ENCODE results near the gene TMPRSS11E.
A peak's percentile ranks its signal among the peaks of the same experiment; 100 is the strongest.
"Not testable (repeated sequence)": the region's sequence is repeated elsewhere in the genome, so short reads cannot be mapped to it uniquely, and the experiment has no call there.

The TMPRSS11E gene

GRCh38 chr4:68489338-68489737, 42.1 kb downstream of the TMPRSS11E start:
- FAIRE-seq = no peak
- DNase-seq (ENCODE audit: insufficient read length, low spot score) = no peak
- TF ChIP-seq POU2F2 (IDR thresholded peaks at IDR 0.05; ENCODE audit: low read depth, low read length) = no peak
- no peak for TF ChIP-seq SPI1 (IDR thresholded peaks at IDR 0.05; ENCODE audit: low read depth, low read length)
- no peak for TF ChIP-seq POLR2A (IDR thresholded peaks at IDR 0.05; ENCODE audit: low read depth, low read length)
- no peak for TF ChIP-seq TAF1 (IDR thresholded peaks at IDR 0.05; ENCODE audit: low read depth, low read length)
- TF ChIP-seq PAX5 (IDR thresholded peaks at IDR 0.05; ENCODE audit: insufficient read depth, low read length, severe bottlenecking) = no peak
- no peak for TF ChIP-seq POLR2AphosphoS5 (IDR thresholded peaks at IDR 0.05; ENCODE audit: low read depth, low read length)

- DNase-seq (ENCODE audit: insufficient read length, low spot score) (no peak), FAIRE-seq (no peak)
- TF ChIP-seq POU2F2 (IDR thresholded peaks at IDR 0.05; ENCODE audit: low read depth, low read length) (no peak), POLR2AphosphoS5 (IDR thresholded peaks at IDR 0.05; ENCODE audit: low read depth, low read length) (no peak), TAF1 (IDR thresholded peaks at IDR 0.05; ENCODE audit: low read depth, low read length) (no peak), POLR2A (IDR thresholded peaks at IDR 0.05; ENCODE audit: low read depth, low read length) (no peak)
These were observed 43.7 kb downstream of the TMPRSS11E start for GRCh38 chr4:68490826-68491457.

GRCh38 chr4:68494688-68495087, 47.4 kb downstream of the TMPRSS11E start:
- TF ChIP-seq PAX5 (IDR thresholded peaks at IDR 0.05; ENCODE audit: insufficient read depth, low read length, severe bottlenecking) = no peak
- peak; percentile 44; the same call in 1 of the 2 replicates for TF ChIP-seq SPI1 (IDR thresholded peaks at IDR 0.05; ENCODE audit: low read depth, low read length)
- FAIRE-seq = no peak
- DNase-seq (ENCODE audit: insufficient read length, low spot score) = no peak

- peak; percentile 83 for FAIRE-seq
- peak; percentile 5 for DNase-seq (ENCODE audit: insufficient read length, low spot score)
- TF ChIP-seq PAX5 (IDR thresholded peaks at IDR 0.05; ENCODE audit: insufficient read depth, low read length, severe bottlenecking) (no peak), POLR2A (IDR thresholded peaks at IDR 0.05; ENCODE audit: low read depth, low read length) (no peak), SPI1 (IDR thresholded peaks at IDR 0.05; ENCODE audit: low read depth, low read length) (0 out of 2 replicates have a peak, but pooled peaks have one; percentile 19), TAF1 (IDR thresholded peaks at IDR 0.05; ENCODE audit: low read depth, low read length) (no peak), POU2F2 (IDR thresholded peaks at IDR 0.05; ENCODE audit: low read depth, low read length) (no peak), POLR2AphosphoS5 (IDR thresholded peaks at IDR 0.05; ENCODE audit: low read depth, low read length) (no peak)
These were observed 51.2 kb downstream of the TMPRSS11E start for GRCh38 chr4:68498413-68499007.

- no peak for FAIRE-seq
- TF ChIP-seq POU2F2 (IDR thresholded peaks at IDR 0.05; ENCODE audit: low read depth, low read length) (no peak), POLR2A (IDR thresholded peaks at IDR 0.05; ENCODE audit: low read depth, low read length) (no peak), SPI1 (IDR thresholded peaks at IDR 0.05; ENCODE audit: low read depth, low read length) (no peak), PAX5 (IDR thresholded peaks at IDR 0.05; ENCODE audit: insufficient read depth, low read length, severe bottlenecking) (no peak), POLR2AphosphoS5 (IDR thresholded peaks at IDR 0.05; ENCODE audit: low read depth, low read length) (no peak), TAF1 (IDR thresholded peaks at IDR 0.05; ENCODE audit: low read depth, low read length) (no peak)
- no peak for DNase-seq (ENCODE audit: insufficient read length, low spot score)
These were observed 51.8 kb downstream of the TMPRSS11E start for GRCh38 chr4:68499021-68499420.

GRCh38 chr4:68503462-68503861, 56.2 kb downstream of the TMPRSS11E start:
- FAIRE-seq; DNase-seq (ENCODE audit: insufficient read length, low spot score): not testable (repeated sequence)

GRCh38 chr4:68504836-68505235, 57.6 kb downstream of the TMPRSS11E start:
- DNase-seq (ENCODE audit: insufficient read length, low spot score); FAIRE-seq: not testable (repeated sequence)

GRCh38 chr4:68505452-68505851, 58.2 kb downstream of the TMPRSS11E start:
- FAIRE-seq = peak; percentile 66
- DNase-seq (ENCODE audit: insufficient read length, low spot score) = not testable (repeated sequence)

- TF ChIP-seq PAX5 (IDR thresholded peaks at IDR 0.05; ENCODE audit: insufficient read depth, low read length, severe bottlenecking) (no peak), TAF1 (IDR thresholded peaks at IDR 0.05; ENCODE audit: low read depth, low read length) (no peak), POLR2AphosphoS5 (IDR thresholded peaks at IDR 0.05; ENCODE audit: low read depth, low read length) (no peak)
- DNase-seq (ENCODE audit: insufficient read length, low spot score) = no peak
- FAIRE-seq = no peak
These were observed 71.6 kb downstream of the TMPRSS11E start for GRCh38 chr4:68518889-68519288.

GRCh38 chr4:68520985-68521384, 73.7 kb downstream of the TMPRSS11E start:
- FAIRE-seq (no peak), DNase-seq (ENCODE audit: insufficient read length, low spot score) (no peak)
- TF ChIP-seq PAX5 (IDR thresholded peaks at IDR 0.05; ENCODE audit: insufficient read depth, low read length, severe bottlenecking) = no peak
- TF ChIP-seq POLR2AphosphoS5 (IDR thresholded peaks at IDR 0.05; ENCODE audit: low read depth, low read length) = no peak
- no peak for TF ChIP-seq SPI1 (IDR thresholded peaks at IDR 0.05; ENCODE audit: low read depth, low read length)
- no peak for TF ChIP-seq POLR2A (IDR thresholded peaks at IDR 0.05; ENCODE audit: low read depth, low read length)

- peak; percentile 31 for FAIRE-seq
These were observed 75.0 kb downstream of the TMPRSS11E start for GRCh38 chr4:68522232-68522631.

More at GRCh38 chr4:68522232-68522631, 75.0 kb downstream of the TMPRSS11E start:
- DNase-seq (ENCODE audit: insufficient read length, low spot score) = not testable (repeated sequence)

Measured in GM12891 (cell line).